Hepatocyte (in vitro differentiated cells): ENCODE measurements around the gene ZNF598.

Experiments used
- CTCF ChIP-seq: fragments of 200-600 bp; sonication (generic); IDR thresholded peaks from 2 replicates; pipeline ENCODE4 v1.5.1; 2016; ENCODE audit warnings: antibody characterized with exemption, mild to moderate bottlenecking; ENCODE audit not compliant: poor library complexity
- EZH2 ChIP-seq: fragments of 200-600 bp; sonication (generic); IDR thresholded peaks from 2 replicates; pipeline ENCODE4 v1.6.1; 2016; ENCODE audit warnings: antibody characterized with exemption, mild to moderate bottlenecking, borderline replicate concordance
- EZH2phosphoT487 ChIP-seq: fragments of 200-600 bp; sonication (generic); IDR thresholded peaks from one replicate; pipeline ENCODE4 v1.6.1; 2018; ENCODE audit warnings: antibody characterized with exemption, mild to moderate bottlenecking, low read depth, moderate library complexity; ENCODE audit not compliant: unreplicated experiment, severe bottlenecking

- TF ChIP-seq CTCF, result no peak
- TF ChIP-seq EZH2, result no peak
- TF ChIP-seq EZH2phosphoT487, result no peak
Measured at GRCh38 chr16:2040041-2040786, 30.6 kb upstream of the ZNF598 start.
